Measurements from ENCODE around the gene CFAP99.

The CFAP99 gene

GRCh38 chr4:2390784-2391421 is 27.9 kb upstream of the CFAP99 start:
- no peak for DNase-seq (ENCODE audit: low read depth)

- DNase-seq (ENCODE audit: low read depth): peak; percentile 28
Measured at GRCh38 chr4:2393353-2394270, 25.1 kb upstream of the CFAP99 start.

- DNase-seq (ENCODE audit: low read depth): no peak
Measured at GRCh38 chr4:2394528-2394927, 24.2 kb upstream of the CFAP99 start.

- no peak for DNase-seq (ENCODE audit: low read depth)
Measured at GRCh38 chr4:2395038-2395437, 23.7 kb upstream of the CFAP99 start.

GRCh38 chr4:2395584-2395983 is 23.2 kb upstream of the CFAP99 start:
- DNase-seq (ENCODE audit: low read depth): no peak

GRCh38 chr4:2396781-2397368 is 21.9 kb upstream of the CFAP99 start:
- DNase-seq (ENCODE audit: low read depth): no peak

GRCh38 chr4:2397596-2398379 is 21.0 kb upstream of the CFAP99 start:
- DNase-seq (ENCODE audit: low read depth): no peak

GRCh38 chr4:2399216-2399615 is 19.5 kb upstream of the CFAP99 start:
- DNase-seq (ENCODE audit: low read depth): no peak

- DNase-seq (ENCODE audit: low read depth): no peak
Measured at GRCh38 chr4:2399631-2400190, 19.0 kb upstream of the CFAP99 start.

GRCh38 chr4:2400841-2401609 is 17.7 kb upstream of the CFAP99 start:
- no peak for DNase-seq (ENCODE audit: low read depth)

- DNase-seq (ENCODE audit: low read depth): no peak
Measured at GRCh38 chr4:2401610-2401983, 17.2 kb upstream of the CFAP99 start.

GRCh38 chr4:2402048-2402842 is 16.5 kb upstream of the CFAP99 start:
- DNase-seq (ENCODE audit: low read depth): peak; percentile 43

- DNase-seq (ENCODE audit: low read depth): no peak
Measured at GRCh38 chr4:2402941-2403340, 15.8 kb upstream of the CFAP99 start.

GRCh38 chr4:2406406-2406805 is 12.3 kb upstream of the CFAP99 start:
- no peak for DNase-seq (ENCODE audit: low read depth)

GRCh38 chr4:2406920-2407319 is 11.8 kb upstream of the CFAP99 start:
- no peak for DNase-seq (ENCODE audit: low read depth)

- no peak for DNase-seq (ENCODE audit: low read depth)
Measured at GRCh38 chr4:2407991-2408342, 10.8 kb upstream of the CFAP99 start.

- DNase-seq (ENCODE audit: low read depth): no peak
Measured at GRCh38 chr4:2408401-2408958, 10.3 kb upstream of the CFAP99 start.

GRCh38 chr4:2408976-2409375 is 9.8 kb upstream of the CFAP99 start:
- no peak for DNase-seq (ENCODE audit: low read depth)

GRCh38 chr4:2409381-2409783 is 9.4 kb upstream of the CFAP99 start:
- DNase-seq (ENCODE audit: low read depth): no peak
